ENCODE measurements around the gene PARD3B.

GRCh38 chr2:205148755-205149154, 603.5 kb downstream of the PARD3B start:
- TF ChIP-seq FOXK2 (IDR thresholded peaks at IDR 0.05) = no peak
- TF ChIP-seq SPI1 (IDR thresholded peaks at IDR 0.05; ENCODE audit: borderline replicate concordance, insufficient read depth, low read depth, low read length) = no peak
- TF ChIP-seq, protein P1, sequence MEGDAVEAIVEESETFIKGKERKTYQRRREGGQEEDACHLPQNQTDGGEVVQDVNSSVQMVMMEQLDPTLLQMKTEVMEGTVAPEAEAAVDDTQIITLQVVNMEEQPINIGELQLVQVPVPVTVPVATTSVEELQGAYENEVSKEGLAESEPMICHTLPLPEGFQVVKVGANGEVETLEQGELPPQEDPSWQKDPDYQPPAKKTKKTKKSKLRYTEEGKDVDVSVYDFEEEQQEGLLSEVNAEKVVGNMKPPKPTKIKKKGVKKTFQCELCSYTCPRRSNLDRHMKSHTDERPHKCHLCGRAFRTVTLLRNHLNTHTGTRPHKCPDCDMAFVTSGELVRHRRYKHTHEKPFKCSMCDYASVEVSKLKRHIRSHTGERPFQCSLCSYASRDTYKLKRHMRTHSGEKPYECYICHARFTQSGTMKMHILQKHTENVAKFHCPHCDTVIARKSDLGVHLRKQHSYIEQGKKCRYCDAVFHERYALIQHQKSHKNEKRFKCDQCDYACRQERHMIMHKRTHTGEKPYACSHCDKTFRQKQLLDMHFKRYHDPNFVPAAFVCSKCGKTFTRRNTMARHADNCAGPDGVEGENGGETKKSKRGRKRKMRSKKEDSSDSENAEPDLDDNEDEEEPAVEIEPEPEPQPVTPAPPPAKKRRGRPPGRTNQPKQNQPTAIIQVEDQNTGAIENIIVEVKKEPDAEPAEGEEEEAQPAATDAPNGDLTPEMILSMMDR (IDR thresholded peaks at IDR 0.05 in 2 of 3, conservative IDR thresholded peaks at IDR 0.05 in 1 of 3; ENCODE audit: control insufficient read depth in 2 of 3, extremely low read depth in 1 of 3, insufficient read depth in 1 of 3, low read depth in 3 of 3, low read length in 3 of 3) = no peak
- TF ChIP-seq CHD1 (IDR thresholded peaks at IDR 0.05; ENCODE audit: low read depth, low read length) = no peak
- no peak for TF ChIP-seq ZNF274 (IDR thresholded peaks at IDR 0.05; ENCODE audit: insufficient read depth, insufficient read length)
- no peak for TF ChIP-seq STAT1 (conservative IDR thresholded peaks at IDR 0.05)
- TF ChIP-seq ZBED1 (IDR thresholded peaks at IDR 0.05; ENCODE audit: borderline replicate concordance) = no peak
